ENCODE measurements around the gene GOSR1.
"Not testable (repeated sequence)": the region's sequence is repeated elsewhere in the genome, so short reads cannot be mapped to it uniquely, and the experiment has no call there.

GOSR1 gene

DNA sequence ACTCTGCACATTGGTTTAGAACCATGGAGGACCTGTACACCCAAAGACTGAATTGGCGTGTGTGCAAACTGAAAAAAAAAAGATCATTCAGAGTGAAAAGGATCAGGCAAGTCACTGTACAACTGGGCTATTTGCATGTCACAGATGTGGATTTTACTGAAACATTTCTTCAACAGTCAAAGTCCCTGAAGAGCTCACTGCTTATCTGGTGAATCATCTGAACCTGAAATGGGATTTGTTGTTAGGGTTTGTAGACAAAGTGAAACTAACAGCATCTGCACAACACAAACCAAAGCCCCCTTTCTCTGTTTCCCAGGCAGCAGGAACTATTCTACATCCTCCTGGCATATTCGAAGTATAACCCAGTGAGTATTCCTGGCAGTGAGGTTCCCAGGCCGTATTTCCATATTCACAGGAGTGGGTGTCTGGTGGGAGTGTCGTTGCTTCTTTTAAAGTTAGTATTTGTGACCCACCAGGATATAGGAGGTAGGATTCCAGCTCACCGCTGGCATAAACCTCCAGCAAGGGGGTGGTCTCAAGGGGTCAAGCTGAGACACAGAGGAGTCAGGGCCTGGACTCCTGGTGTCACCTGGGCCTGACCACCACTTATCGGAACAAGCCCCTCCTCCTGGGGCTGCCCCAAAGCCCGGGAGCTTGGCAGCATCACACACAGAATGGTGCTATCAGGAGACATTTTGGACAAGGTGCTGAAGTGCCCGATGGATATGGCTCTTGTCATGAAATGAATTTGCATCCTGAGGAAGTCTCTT, 80.9 kb downstream of the GOSR1 start:
- Mint-ChIP-seq H3K36me3 (no peaks in the 10 kb centered on the region), H3K4me3 (no peak overlapping the region), H3K27me3 (peaks cover 5% of the 10 kb centered on the region), H3K27ac (peak overlapping the region; percentile 16), H3K9me3 (no peaks in the 10 kb centered on the region), H3K4me1 (peaks cover 5% of the 10 kb centered on the region)
- CTCF ChIA-PET: no interaction called here
- no peak for DNase-seq

- peaks cover 12% of the 10 kb centered on the region for H3K27me3 Mint-ChIP-seq
Measured at GRCh38 chr17:30558686-30559545, 81.7 kb downstream of the GOSR1 start.

GRCh38 chr17:30559656-30560055, 82.4 kb downstream of the GOSR1 start:
- CTCF ChIA-PET: no interaction called here
- no peak for DNase-seq
- Mint-ChIP-seq H3K27ac (no peak overlapping the region), H3K9me3 (no peaks in the 10 kb centered on the region), H3K4me1 (peaks cover 5% of the 10 kb centered on the region), H3K36me3 (no peaks in the 10 kb centered on the region), H3K27me3 (peaks cover 19% of the 10 kb centered on the region), H3K4me3 (no peak overlapping the region)

More at GRCh38 chr17:30558686-30559545, 81.7 kb downstream of the GOSR1 start:
- Mint-ChIP-seq H3K9me3 (no peaks in the 10 kb centered on the region), H3K4me1 (peaks cover 5% of the 10 kb centered on the region), H3K4me3 (no peak overlapping the region), H3K36me3 (no peaks in the 10 kb centered on the region), H3K27ac (no peak overlapping the region)
- no peak for DNase-seq
- CTCF ChIA-PET: no interaction called here

GRCh38 chr17:30560117-30561026, 83.2 kb downstream of the GOSR1 start:
- H3K27ac Mint-ChIP-seq, H3K4me3 Mint-ChIP-seq, H3K36me3 Mint-ChIP-seq, H3K4me1 Mint-ChIP-seq, CTCF ChIA-PET, DNase-seq, H3K9me3 Mint-ChIP-seq: not testable (repeated sequence)
- H3K27me3 Mint-ChIP-seq: peaks cover 24% of the 10 kb centered on the region

DNA sequence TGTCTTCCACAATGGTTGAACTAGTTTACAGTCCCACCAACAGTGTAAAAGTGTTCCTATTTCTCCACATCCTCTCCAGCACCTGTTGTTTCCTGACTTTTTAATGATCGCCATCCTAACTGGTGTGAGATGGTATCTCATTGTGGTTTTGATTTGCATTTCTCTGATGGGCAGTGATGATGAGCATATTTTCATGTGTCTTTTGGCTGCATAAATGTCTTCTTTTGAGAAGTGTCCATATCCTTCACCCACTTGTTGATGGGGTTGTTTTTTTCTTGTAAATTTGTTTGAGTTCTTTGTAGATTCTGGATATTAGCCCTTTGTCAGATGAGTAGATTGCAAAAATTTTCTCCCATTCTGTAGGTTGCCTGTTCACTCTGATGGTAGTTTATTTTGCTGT, 84.6 kb downstream of the GOSR1 start:
- H3K4me3 Mint-ChIP-seq, CTCF ChIA-PET, DNase-seq, H3K9me3 Mint-ChIP-seq, H3K27ac Mint-ChIP-seq, H3K36me3 Mint-ChIP-seq, H3K4me1 Mint-ChIP-seq: not testable (repeated sequence)
- H3K27me3 Mint-ChIP-seq: peaks cover 26% of the 10 kb centered on the region

DNA sequence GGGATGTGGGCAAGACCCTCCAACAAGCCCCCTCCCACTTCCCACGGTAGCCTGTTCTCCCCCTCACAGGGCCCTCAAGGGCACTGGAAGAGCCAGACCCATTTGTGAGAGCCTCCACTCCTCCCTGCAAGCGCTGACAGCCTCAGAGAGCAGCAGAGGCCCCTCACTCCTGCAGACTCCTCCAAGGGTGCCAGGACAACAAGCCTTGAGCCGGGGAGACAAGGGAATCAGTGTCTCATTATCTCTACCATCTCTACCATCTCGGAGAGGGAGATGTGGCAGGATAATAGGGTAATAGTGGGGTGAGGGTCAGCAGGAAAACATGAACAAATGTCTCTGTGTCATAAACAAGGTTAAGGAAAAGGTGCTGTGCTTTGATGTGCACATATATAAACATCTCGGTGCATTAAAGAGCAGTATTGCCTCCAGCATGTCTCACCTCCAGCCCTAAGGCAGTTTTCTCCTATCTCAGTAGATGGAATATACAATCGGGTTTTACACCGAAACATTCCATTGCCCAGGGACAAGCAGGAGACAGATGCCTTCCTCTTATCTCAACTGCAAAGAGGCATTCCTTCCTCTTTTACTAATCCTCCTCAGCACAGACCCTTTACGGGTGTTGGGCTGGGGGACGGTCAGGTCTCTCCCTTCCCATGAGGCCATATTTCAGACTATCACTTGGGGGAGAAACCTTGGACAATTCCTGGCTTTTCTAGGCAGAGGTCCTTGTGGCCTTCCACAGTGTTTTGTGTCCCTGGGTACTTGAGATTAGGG, 86.1 kb downstream of the GOSR1 start:
- H3K9me3 Mint-ChIP-seq, H3K36me3 Mint-ChIP-seq, H3K4me3 Mint-ChIP-seq, DNase-seq, H3K27ac Mint-ChIP-seq, H3K4me1 Mint-ChIP-seq, CTCF ChIA-PET: not testable (repeated sequence)
- H3K27me3 Mint-ChIP-seq: peaks cover 41% of the 10 kb centered on the region

DNA sequence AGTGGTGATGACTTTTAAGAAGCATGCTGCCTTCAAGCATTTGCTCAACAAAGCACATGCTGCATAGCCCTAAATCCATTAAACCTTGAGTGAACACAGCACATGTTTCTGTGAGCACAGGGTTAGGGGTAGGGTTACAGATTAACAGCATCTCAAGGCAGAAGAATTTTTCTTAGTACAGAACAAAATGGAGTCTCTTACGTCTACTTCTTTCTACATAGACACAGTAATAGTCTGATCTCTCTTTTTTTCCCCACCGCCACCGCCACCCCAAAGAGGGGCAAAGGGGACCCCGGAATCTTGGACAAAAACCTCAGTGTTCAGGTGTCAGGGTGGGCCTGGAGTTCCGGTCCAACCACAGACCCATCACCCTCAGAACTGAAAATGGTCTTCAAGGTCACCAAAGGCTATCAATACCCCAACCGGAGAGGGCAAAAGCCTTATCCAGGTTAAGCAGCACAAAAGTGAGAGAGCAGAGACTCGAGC, 86.7 kb downstream of the GOSR1 start:
- H3K36me3 Mint-ChIP-seq, H3K4me3 Mint-ChIP-seq, CTCF ChIA-PET, H3K4me1 Mint-ChIP-seq, DNase-seq, H3K9me3 Mint-ChIP-seq, H3K27ac Mint-ChIP-seq: not testable (repeated sequence)
- peaks cover 42% of the 10 kb centered on the region for H3K27me3 Mint-ChIP-seq

DNA sequence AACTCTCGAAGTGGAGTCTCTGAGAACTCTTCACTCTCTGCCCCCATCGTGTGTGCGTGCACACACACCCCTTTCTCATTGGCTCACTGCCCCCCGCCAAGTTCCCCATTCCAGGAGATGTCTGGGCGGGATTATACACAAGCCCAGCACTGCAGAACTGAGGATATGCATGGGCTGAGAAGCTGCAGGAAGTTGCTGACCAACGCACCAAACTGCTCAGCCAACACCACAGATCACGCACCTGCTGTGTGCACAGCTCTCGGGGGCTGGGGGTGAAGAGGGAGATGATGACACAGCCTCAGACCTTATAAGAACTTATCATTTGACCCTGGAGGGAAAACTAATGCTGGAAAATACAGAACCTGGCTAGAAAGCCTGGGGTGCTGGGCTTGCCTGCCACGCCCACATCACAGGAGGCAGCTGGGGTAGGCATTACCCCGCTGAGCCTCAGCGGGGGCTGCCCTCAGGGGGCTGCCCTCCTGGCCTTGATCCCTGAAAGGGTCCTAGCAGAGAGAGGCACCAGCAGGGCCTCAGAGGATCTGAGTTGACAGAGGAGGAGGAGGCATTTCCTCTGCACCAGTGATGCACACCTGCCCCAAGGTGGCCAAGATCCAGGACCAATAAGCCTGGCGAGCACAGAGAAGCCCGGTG, 87.3 kb downstream of the GOSR1 start:
- CTCF ChIA-PET: interaction anchor here (0.5 kb wide), 1 partner anchor 331 kb away, joined by 3 read pairs; no protein-coding TSS in a partner anchor
- H3K36me3 Mint-ChIP-seq, DNase-seq, H3K4me3 Mint-ChIP-seq, H3K4me1 Mint-ChIP-seq, H3K9me3 Mint-ChIP-seq: not testable (repeated sequence)
- Mint-ChIP-seq H3K27me3 (peaks cover 44% of the 10 kb centered on the region), H3K27ac (peak overlapping the region; percentile 53)

DNA sequence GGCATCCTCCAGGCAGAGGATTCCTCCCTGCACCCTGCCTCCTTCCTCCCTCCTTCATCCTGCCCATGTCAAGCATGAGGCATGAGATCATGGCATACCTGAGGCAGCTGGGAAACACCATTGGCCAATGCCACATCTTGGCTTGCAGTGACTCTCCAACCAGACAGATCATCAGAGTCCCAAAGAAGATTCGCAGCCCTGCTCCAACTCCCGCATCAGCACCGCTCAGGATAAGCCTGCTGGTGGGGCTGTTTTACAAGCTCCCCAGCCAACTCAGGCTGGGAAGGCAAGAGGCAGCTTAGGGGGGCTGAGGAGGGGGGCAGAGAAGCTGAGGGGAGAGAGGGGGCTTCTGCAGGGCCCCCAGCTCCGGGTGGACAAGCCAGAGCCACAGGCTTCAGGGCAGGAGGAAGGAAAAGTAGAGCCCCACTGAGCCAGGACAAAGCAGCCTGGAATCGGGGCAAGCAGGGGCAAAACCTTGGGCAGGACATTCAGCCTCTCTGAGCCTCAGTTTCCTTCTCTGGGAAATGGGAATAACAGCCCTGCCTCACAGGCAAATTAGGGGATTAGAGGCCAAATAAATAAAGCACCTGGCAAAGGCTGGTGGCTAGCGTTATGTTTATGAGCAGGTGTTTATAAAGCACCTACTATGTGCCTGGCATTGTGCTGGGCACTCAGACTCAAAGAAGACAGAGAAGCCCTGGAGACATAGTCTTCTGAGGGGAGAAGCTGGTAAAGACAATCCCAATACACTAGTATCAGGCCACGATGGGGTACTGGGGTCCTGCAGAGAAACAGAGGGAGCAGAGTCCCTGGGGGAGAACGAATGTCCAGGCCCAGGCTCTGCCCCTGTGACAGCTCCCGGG, 88.1 kb downstream of the GOSR1 start:
- H3K4me1 Mint-ChIP-seq: no peaks in the 10 kb centered on the region
- CTCF ChIA-PET: interaction anchor here (0.5 kb wide), 1 partner anchor 331 kb away, joined by 3 read pairs; no protein-coding TSS in a partner anchor
- H3K27ac Mint-ChIP-seq: no peak overlapping the region
- H3K36me3 Mint-ChIP-seq: no peaks in the 10 kb centered on the region
- H3K9me3 Mint-ChIP-seq: no peaks in the 10 kb centered on the region
- H3K4me3 Mint-ChIP-seq: no peak overlapping the region
- H3K27me3 Mint-ChIP-seq: peaks cover 49% of the 10 kb centered on the region
- no peak for DNase-seq

GRCh38 chr17:30566104-30566503, 88.9 kb downstream of the GOSR1 start:
- DNase-seq, CTCF ChIA-PET, H3K4me3 Mint-ChIP-seq, H3K9me3 Mint-ChIP-seq, H3K36me3 Mint-ChIP-seq, H3K27ac Mint-ChIP-seq, H3K4me1 Mint-ChIP-seq: not testable (repeated sequence)
- H3K27me3 Mint-ChIP-seq: peaks cover 49% of the 10 kb centered on the region

- H3K4me1 Mint-ChIP-seq, CTCF ChIA-PET, DNase-seq, H3K36me3 Mint-ChIP-seq, H3K27ac Mint-ChIP-seq, H3K9me3 Mint-ChIP-seq, H3K4me3 Mint-ChIP-seq: not testable (repeated sequence)
- H3K27me3 Mint-ChIP-seq: peaks cover 49% of the 10 kb centered on the region
Measured at GRCh38 chr17:30566516-30567225, 89.5 kb downstream of the GOSR1 start.
